HL-60 (cell line): ENCODE data around the gene CETP.

Experiments
- DNase-seq, 2 experiments: peaks; one replicate each; pipeline ENCODE4 v3.0.0-alpha.2; 2010 to 2020; ENCODE audit warnings: low read depth in 1 of 2, low spot score in 1 of 2
- H3K27ac ChIP-seq: fragments of 250-450 bp; sonication (Bioruptor Pico); replicated peaks from 2 replicates; pipeline ENCODE4 v1.5.1; 2020; ENCODE audit warnings: mild to moderate bottlenecking, moderate library complexity
- H3K27me3 ChIP-seq: fragments of 250-450 bp; sonication (Bioruptor Pico); 2 replicates; pipeline ENCODE4 v1.5.1; 2021; ENCODE audit warnings: mild to moderate bottlenecking, moderate library complexity; ENCODE audit not compliant: insufficient read depth, poor library complexity, severe bottlenecking
- H3K4me3 ChIP-seq: replicated peaks from 2 replicates; pipeline ENCODE4 v1.5.1; 2011; ENCODE audit warnings: mild to moderate bottlenecking, control low read depth, low read length; ENCODE audit not compliant: insufficient read depth
- CTCF ChIP-seq: IDR thresholded peaks from one replicate; pipeline ENCODE4 v1.5.1; 2011; ENCODE audit warnings: low read length, control low read depth, inconsistent platforms; ENCODE audit not compliant: insufficient read depth
- GABPA ChIP-seq: IDR thresholded peaks from 2 replicates; pipeline ENCODE4 v1.6.1; 2012; ENCODE audit warnings: low read depth
- POLR2AphosphoS5 ChIP-seq: IDR thresholded peaks from 2 replicates; pipeline ENCODE4 v1.6.1; 2012; ENCODE audit warnings: low read depth
- REST ChIP-seq: IDR thresholded peaks from 2 replicates; pipeline ENCODE4 v1.6.1; 2012; ENCODE audit warnings: low read depth; ENCODE audit not compliant: insufficient replicate concordance
- SPI1 ChIP-seq: IDR thresholded peaks from 2 replicates; pipeline ENCODE4 v1.6.1; 2012; ENCODE audit warnings: low read depth, mild to moderate bottlenecking, borderline replicate concordance
- long read RNA-seq: library from polyadenylated mRNA; unstranded; transcript quantifications from one replicate; pipeline ENCODE4 v2.0.0, GENCODE V29; 2020

CETP gene
- long read RNA-seq: 0 reads

- TF ChIP-seq CTCF (no peak), SPI1 (no peak), POLR2AphosphoS5 (no peak), GABPA (no peak), REST (no peak)
- Histone ChIP-seq H3K27me3 (no peaks in the 10 kb centered on the region), H3K4me3 (no peak within 1 kb of the TSS), H3K27ac (no peak within 1 kb of the TSS)
- DNase-seq: no peak
Measured at GRCh38 chr16:56961851-56962281, at the start of gene CETP. TSS of gene CETP (plus strand) at chr16:56961950. CDS start at chr16:56961980, 30 bp downstream.

GRCh38 chr16:56912746-56913708 is 48.7 kb upstream of the CETP start:
- TF ChIP-seq CTCF (no peak), GABPA (no peak), POLR2AphosphoS5 (no peak), REST (no peak), SPI1 (peak; percentile 71; the same call in 1 of the 2 replicates)

GRCh38 chr16:56914896-56915295 is 46.9 kb upstream of the CETP start:
- DNase-seq: no peak
- Histone ChIP-seq H3K4me3 (no peak overlapping the region), H3K27me3 (no peaks in the 10 kb centered on the region), H3K27ac (no peak overlapping the region)
- TF ChIP-seq GABPA (no peak), SPI1 (no peak), POLR2AphosphoS5 (no peak), REST (no peak), CTCF (no peak)

More at GRCh38 chr16:56912746-56913708, 48.7 kb upstream of the CETP start:
- Histone ChIP-seq H3K27me3 (no peaks in the 10 kb centered on the region), H3K4me3 (no peak overlapping the region), H3K27ac (no peak overlapping the region)
- peak in 1 of 2 experiments; percentile 5 for DNase-seq
